ENCODE measurements around the gene GSE1.

- TF ChIP-seq, protein P1, sequence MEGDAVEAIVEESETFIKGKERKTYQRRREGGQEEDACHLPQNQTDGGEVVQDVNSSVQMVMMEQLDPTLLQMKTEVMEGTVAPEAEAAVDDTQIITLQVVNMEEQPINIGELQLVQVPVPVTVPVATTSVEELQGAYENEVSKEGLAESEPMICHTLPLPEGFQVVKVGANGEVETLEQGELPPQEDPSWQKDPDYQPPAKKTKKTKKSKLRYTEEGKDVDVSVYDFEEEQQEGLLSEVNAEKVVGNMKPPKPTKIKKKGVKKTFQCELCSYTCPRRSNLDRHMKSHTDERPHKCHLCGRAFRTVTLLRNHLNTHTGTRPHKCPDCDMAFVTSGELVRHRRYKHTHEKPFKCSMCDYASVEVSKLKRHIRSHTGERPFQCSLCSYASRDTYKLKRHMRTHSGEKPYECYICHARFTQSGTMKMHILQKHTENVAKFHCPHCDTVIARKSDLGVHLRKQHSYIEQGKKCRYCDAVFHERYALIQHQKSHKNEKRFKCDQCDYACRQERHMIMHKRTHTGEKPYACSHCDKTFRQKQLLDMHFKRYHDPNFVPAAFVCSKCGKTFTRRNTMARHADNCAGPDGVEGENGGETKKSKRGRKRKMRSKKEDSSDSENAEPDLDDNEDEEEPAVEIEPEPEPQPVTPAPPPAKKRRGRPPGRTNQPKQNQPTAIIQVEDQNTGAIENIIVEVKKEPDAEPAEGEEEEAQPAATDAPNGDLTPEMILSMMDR (IDR thresholded peaks at IDR 0.05; ENCODE audit: insufficient read depth, low read length) = no peak
- TF ChIP-seq POLR2AphosphoS5 (IDR thresholded peaks at IDR 0.05; ENCODE audit: low read depth) = no peak
- TF ChIP-seq, protein P2, sequence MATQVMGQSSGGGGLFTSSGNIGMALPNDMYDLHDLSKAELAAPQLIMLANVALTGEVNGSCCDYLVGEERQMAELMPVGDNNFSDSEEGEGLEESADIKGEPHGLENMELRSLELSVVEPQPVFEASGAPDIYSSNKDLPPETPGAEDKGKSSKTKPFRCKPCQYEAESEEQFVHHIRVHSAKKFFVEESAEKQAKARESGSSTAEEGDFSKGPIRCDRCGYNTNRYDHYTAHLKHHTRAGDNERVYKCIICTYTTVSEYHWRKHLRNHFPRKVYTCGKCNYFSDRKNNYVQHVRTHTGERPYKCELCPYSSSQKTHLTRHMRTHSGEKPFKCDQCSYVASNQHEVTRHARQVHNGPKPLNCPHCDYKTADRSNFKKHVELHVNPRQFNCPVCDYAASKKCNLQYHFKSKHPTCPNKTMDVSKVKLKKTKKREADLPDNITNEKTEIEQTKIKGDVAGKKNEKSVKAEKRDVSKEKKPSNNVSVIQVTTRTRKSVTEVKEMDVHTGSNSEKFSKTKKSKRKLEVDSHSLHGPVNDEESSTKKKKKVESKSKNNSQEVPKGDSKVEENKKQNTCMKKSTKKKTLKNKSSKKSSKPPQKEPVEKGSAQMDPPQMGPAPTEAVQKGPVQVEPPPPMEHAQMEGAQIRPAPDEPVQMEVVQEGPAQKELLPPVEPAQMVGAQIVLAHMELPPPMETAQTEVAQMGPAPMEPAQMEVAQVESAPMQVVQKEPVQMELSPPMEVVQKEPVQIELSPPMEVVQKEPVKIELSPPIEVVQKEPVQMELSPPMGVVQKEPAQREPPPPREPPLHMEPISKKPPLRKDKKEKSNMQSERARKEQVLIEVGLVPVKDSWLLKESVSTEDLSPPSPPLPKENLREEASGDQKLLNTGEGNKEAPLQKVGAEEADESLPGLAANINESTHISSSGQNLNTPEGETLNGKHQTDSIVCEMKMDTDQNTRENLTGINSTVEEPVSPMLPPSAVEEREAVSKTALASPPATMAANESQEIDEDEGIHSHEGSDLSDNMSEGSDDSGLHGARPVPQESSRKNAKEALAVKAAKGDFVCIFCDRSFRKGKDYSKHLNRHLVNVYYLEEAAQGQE (IDR thresholded peaks at IDR 0.05; ENCODE audit: insufficient replicate concordance, low read depth) = no peak
- TF ChIP-seq GABPA (IDR thresholded peaks at IDR 0.05; ENCODE audit: low read depth) = no peak
- no peak for TF ChIP-seq SPI1 (IDR thresholded peaks at IDR 0.05; ENCODE audit: borderline replicate concordance, low read depth)
Observed at GRCh38 chr16:85665373-85665740, 52.2 kb downstream of the GSE1 start.

All from HL-60 (cell line).